WTC11 (cell line): ENCODE data around the gene PC. TPM values are rescaled to one million over a fixed set of nuclear protein-coding genes. Genes with fewer than 3 reads are reported as not detected.

Source experiments
- ATAC-seq: fragments of 200-7000 bp; cut with Tn5 transposase; 2 replicates; pipeline ENCODE4 v1.10.0; 2021; ENCODE audit warnings: mild to moderate bottlenecking, moderate library complexity
- CTCF ChIA-PET: fragments of 300-600 bp; sonication (Branson Sonifier 250); formaldehyde crosslinking; loops from one replicate; lab custom pipeline; 2021; ENCODE audit warnings: antibody characterized with exemption; lab: Charles Lee
- POLR2A ChIA-PET: fragments of 350-600 bp; sonication (Branson Sonifier 250); formaldehyde crosslinking; loops from one replicate; lab custom pipeline; 2021; ENCODE audit warnings: antibody characterized with exemption; lab: Charles Lee
- DNase-seq: peaks from one replicate; pipeline ENCODE4 v3.0.0; 2021; ENCODE audit warnings: low spot score
- H3K27ac Mint-ChIP-seq: 2 replicates; pipeline ENCODE4 v1.8.0; 2021; ENCODE audit warnings: mixed read lengths
- H3K27me3 Mint-ChIP-seq: 2 replicates; pipeline ENCODE4 v1.8.0; 2021; ENCODE audit warnings: low read depth, mild to moderate bottlenecking, moderate library complexity, mixed read lengths
- H3K36me3 Mint-ChIP-seq: 2 replicates; pipeline ENCODE4 v1.8.0; 2021; ENCODE audit warnings: mixed read lengths
- H3K4me1 Mint-ChIP-seq: 2 replicates; pipeline ENCODE4 v1.8.0; 2022; ENCODE audit warnings: mixed read lengths
- H3K4me3 Mint-ChIP-seq: 2 replicates; pipeline ENCODE4 v1.8.0; 2021; ENCODE audit warnings: mild to moderate bottlenecking, moderate library complexity, mixed read lengths
- H3K9me3 Mint-ChIP-seq: 2 replicates; pipeline ENCODE4 v1.8.0; 2021; ENCODE audit warnings: mixed read lengths
- CBFB ChIP-seq: sonication (generic); formaldehyde crosslinking; IDR thresholded peaks from 2 replicates; pipeline ENCODE4 v1.8.1; 2022; ENCODE audit warnings: mild to moderate bottlenecking, low read depth, missing genetic modification reagents
- CREM ChIP-seq: sonication (generic); formaldehyde crosslinking; IDR thresholded peaks from 2 replicates; pipeline ENCODE4 v1.8.1; 2022; ENCODE audit warnings: mild to moderate bottlenecking, missing genetic modification reagents, moderate library complexity
- ETV6 ChIP-seq: sonication (generic); formaldehyde crosslinking; IDR thresholded peaks from 2 replicates; pipeline ENCODE4 v1.8.1; 2022; ENCODE audit warnings: mild to moderate bottlenecking, missing genetic modification reagents
- JUN ChIP-seq: sonication (generic); formaldehyde crosslinking; IDR thresholded peaks from 2 replicates; pipeline ENCODE4 v1.8.0; 2023; ENCODE audit warnings: mild to moderate bottlenecking, missing genetic modification reagents
- NFE2L1 ChIP-seq: sonication (generic); formaldehyde crosslinking; IDR thresholded peaks from 2 replicates; pipeline ENCODE4 v1.8.1; 2023; ENCODE audit warnings: missing genetic modification reagents
- PRRX2 ChIP-seq: fragments of 250-450 bp; sonication (Bioruptor Pico); IDR thresholded peaks from 2 replicates; pipeline ENCODE4 v1.8.0; 2021; ENCODE audit warnings: mild to moderate bottlenecking
- SMAD4 ChIP-seq: sonication (generic); formaldehyde crosslinking; IDR thresholded peaks from 2 replicates; pipeline ENCODE4 v1.8.0; 2022; ENCODE audit warnings: mild to moderate bottlenecking, missing genetic modification reagents
- SOX15 ChIP-seq: fragments of 250-450 bp; sonication (Bioruptor Pico); IDR thresholded peaks from 2 replicates; pipeline ENCODE4 v1.9.0; 2021; ENCODE audit warnings: mild to moderate bottlenecking
- SP1 ChIP-seq: sonication (generic); formaldehyde crosslinking; conservative IDR thresholded peaks from 2 replicates; pipeline ENCODE4 v1.8.1; 2022; ENCODE audit warnings: missing genetic modification reagents
- TP53 ChIP-seq: sonication (generic); formaldehyde crosslinking; IDR thresholded peaks from 2 replicates; pipeline ENCODE4 v1.8.1; 2023; ENCODE audit warnings: mild to moderate bottlenecking, missing genetic modification reagents
- ZNF317 ChIP-seq: sonication (generic); formaldehyde crosslinking; IDR thresholded peaks from 2 replicates; pipeline ENCODE4 v1.8.1; 2023; ENCODE audit warnings: low read depth, mild to moderate bottlenecking, moderate library complexity, missing genetic modification reagents, borderline replicate concordance
- ZNF396 ChIP-seq: fragments of 250-450 bp; sonication (Bioruptor Pico); IDR thresholded peaks from 2 replicates; pipeline ENCODE4 v1.8.0; 2021; ENCODE audit warnings: mild to moderate bottlenecking, moderate library complexity, borderline replicate concordance
- ZNF416 ChIP-seq: fragments of 250-450 bp; sonication (Bioruptor Pico); IDR thresholded peaks from 2 replicates; pipeline ENCODE4 v1.9.0; 2021; ENCODE audit warnings: mild to moderate bottlenecking, inconsistent platforms
- total RNA-seq: library from RNA; stranded (reverse); gene quantifications from 3 replicates; pipeline ENCODE4 v1.2.3, GENCODE V29; 2021
- TF ChIP-seq, protein P1 (sequence below): fragments of 250-450 bp; sonication (Bioruptor Pico); IDR thresholded peaks from 2 replicates; pipeline ENCODE4 v2.1.2; 2022; ENCODE audit warnings: mild to moderate bottlenecking, moderate library complexity
- TF ChIP-seq, protein P2 (sequence below): fragments of 250-450 bp; sonication (Bioruptor Pico); IDR thresholded peaks from 2 replicates; pipeline ENCODE4 v1.9.0; 2021; ENCODE audit warnings: mild to moderate bottlenecking
- TF ChIP-seq, protein P3 (sequence below): sonication (generic); formaldehyde crosslinking; IDR thresholded peaks from 2 replicates; pipeline ENCODE4 v1.8.1; 2023; ENCODE audit warnings: mild to moderate bottlenecking, missing genetic modification reagents, moderate library complexity
- TF ChIP-seq, protein P4 (sequence below): sonication (generic); formaldehyde crosslinking; IDR thresholded peaks from 2 replicates; pipeline ENCODE4 v1.8.1; 2023; ENCODE audit warnings: mild to moderate bottlenecking, missing genetic modification reagents, moderate library complexity
- TF ChIP-seq, protein P5 (sequence below): sonication (generic); formaldehyde crosslinking; IDR thresholded peaks from 2 replicates; pipeline ENCODE4 v1.8.0; 2023; ENCODE audit warnings: mild to moderate bottlenecking, missing genetic modification reagents
- TF ChIP-seq, protein P6 (sequence below): sonication (generic); formaldehyde crosslinking; IDR thresholded peaks from 2 replicates; pipeline ENCODE4 v1.8.0; 2023; ENCODE audit warnings: missing genetic modification reagents
- TF ChIP-seq, protein P7 (sequence below): sonication (generic); formaldehyde crosslinking; IDR thresholded peaks from 2 replicates; pipeline ENCODE4 v1.8.0; 2023; ENCODE audit warnings: missing genetic modification reagents, mild to moderate bottlenecking, borderline replicate concordance

Gene PC
- total RNA-seq, 1 experiment from 2014 or later, result 27.2 TPM

DNA sequence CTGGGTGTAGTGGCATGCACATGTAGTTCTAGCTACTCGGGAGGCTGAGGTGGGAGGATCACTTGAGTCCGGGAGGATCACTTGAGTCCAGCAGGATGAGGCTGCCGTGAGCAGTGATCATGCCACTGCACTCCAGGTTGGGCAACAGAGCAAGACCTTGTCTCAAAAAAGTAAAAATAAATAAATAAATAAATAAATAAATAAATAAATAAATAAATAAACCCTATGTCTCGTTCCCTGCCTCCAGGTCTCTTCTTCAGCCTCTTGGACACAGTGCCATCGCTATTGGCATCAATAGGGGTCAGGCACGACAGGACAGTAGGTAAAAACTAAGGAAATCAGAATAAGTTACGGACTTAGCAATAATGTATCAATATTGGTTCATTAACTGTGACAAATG lies 41.4 kb upstream of the PC start:
- CTCF ChIA-PET, result no interaction called here
- POLR2A ChIA-PET, result no interaction called here
- Mint-ChIP-seq H3K27ac (no peak overlapping the region), H3K27me3 (no peaks in the 10 kb centered on the region), H3K4me3 (no peak overlapping the region), H3K9me3 (no peaks in the 10 kb centered on the region), H3K4me1 (peaks cover 29% of the 10 kb centered on the region), H3K36me3 (no peaks in the 10 kb centered on the region)
- DNase-seq, result no peak
- TF ChIP-seq, protein P1, sequence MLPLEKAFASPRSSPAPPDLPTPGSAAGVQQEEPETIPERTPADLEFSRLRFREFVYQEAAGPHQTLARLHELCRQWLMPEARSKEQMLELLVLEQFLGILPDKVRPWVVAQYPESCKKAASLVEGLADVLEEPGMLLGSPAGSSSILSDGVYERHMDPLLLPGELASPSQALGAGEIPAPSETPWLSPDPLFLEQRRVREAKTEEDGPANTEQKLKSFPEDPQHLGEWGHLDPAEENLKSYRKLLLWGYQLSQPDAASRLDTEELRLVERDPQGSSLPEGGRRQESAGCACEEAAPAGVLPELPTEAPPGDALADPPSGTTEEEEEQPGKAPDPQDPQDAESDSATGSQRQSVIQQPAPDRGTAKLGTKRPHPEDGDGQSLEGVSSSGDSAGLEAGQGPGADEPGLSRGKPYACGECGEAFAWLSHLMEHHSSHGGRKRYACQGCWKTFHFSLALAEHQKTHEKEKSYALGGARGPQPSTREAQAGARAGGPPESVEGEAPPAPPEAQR, result no peak
- TF ChIP-seq ZNF396 (CRISPR knock-in tag) (no peak), CBFB (CRISPR knock-in tag) (no peak), CREM (no peak), SOX15 (CRISPR knock-in tag) (no peak), SMAD4 (CRISPR knock-in tag) (no peak), ZNF416 (CRISPR knock-in tag) (no peak), TP53 (CRISPR knock-in tag) (no peak)
- TF ChIP-seq, protein P2, sequence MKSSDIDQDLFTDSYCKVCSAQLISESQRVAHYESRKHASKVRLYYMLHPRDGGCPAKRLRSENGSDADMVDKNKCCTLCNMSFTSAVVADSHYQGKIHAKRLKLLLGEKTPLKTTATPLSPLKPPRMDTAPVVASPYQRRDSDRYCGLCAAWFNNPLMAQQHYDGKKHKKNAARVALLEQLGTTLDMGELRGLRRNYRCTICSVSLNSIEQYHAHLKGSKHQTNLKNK, result no peak
- TF ChIP-seq, protein P3, sequence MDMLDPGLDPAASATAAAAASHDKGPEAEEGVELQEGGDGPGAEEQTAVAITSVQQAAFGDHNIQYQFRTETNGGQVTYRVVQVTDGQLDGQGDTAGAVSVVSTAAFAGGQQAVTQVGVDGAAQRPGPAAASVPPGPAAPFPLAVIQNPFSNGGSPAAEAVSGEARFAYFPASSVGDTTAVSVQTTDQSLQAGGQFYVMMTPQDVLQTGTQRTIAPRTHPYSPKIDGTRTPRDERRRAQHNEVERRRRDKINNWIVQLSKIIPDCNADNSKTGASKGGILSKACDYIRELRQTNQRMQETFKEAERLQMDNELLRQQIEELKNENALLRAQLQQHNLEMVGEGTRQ, result no peak
- no peak for ATAC-seq

- peaks cover 10% of the 10 kb centered on the region for H3K4me1 Mint-ChIP-seq
- H3K27me3 Mint-ChIP-seq, result no peaks in the 10 kb centered on the region
- no peaks in the 10 kb centered on the region for H3K36me3 Mint-ChIP-seq
- ChIA-PET CTCF (interaction anchor here (0.6 to 2.5 kb wide), 4 partner anchors 10 to 1109 kb away, joined by 3 to 15 read pairs (median 5); partner anchors contain the start of gene FIBP), POLR2A (no interaction called here)
- no peak overlapping the region for H3K4me3 Mint-ChIP-seq
- no peak overlapping the region; the same call in 1 of the 2 replicates for H3K27ac Mint-ChIP-seq
- ATAC-seq (no peak), DNase-seq (no peak)
- TF ChIP-seq, protein P4, sequence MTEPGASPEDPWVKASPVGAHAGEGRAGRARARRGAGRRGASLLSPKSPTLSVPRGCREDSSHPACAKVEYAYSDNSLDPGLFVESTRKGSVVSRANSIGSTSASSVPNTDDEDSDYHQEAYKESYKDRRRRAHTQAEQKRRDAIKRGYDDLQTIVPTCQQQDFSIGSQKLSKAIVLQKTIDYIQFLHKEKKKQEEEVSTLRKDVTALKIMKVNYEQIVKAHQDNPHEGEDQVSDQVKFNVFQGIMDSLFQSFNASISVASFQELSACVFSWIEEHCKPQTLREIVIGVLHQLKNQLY (CRISPR knock-in tag), result no peak
- TF ChIP-seq PRRX2 (CRISPR knock-in tag) (no peak), ETV6 (CRISPR knock-in tag) (no peak), ZNF317 (no peak), NFE2L1 (CRISPR knock-in tag) (no peak), SP1 (CRISPR knock-in tag) (no peak), CREM (no peak), JUN (no peak)
- TF ChIP-seq, protein P5, sequence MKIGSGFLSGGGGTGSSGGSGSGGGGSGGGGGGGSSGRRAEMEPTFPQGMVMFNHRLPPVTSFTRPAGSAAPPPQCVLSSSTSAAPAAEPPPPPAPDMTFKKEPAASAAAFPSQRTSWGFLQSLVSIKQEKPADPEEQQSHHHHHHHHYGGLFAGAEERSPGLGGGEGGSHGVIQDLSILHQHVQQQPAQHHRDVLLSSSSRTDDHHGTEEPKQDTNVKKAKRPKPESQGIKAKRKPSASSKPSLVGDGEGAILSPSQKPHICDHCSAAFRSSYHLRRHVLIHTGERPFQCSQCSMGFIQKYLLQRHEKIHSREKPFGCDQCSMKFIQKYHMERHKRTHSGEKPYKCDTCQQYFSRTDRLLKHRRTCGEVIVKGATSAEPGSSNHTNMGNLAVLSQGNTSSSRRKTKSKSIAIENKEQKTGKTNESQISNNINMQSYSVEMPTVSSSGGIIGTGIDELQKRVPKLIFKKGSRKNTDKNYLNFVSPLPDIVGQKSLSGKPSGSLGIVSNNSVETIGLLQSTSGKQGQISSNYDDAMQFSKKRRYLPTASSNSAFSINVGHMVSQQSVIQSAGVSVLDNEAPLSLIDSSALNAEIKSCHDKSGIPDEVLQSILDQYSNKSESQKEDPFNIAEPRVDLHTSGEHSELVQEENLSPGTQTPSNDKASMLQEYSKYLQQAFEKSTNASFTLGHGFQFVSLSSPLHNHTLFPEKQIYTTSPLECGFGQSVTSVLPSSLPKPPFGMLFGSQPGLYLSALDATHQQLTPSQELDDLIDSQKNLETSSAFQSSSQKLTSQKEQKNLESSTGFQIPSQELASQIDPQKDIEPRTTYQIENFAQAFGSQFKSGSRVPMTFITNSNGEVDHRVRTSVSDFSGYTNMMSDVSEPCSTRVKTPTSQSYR (CRISPR knock-in tag), result no peak
- TF ChIP-seq, protein P6, sequence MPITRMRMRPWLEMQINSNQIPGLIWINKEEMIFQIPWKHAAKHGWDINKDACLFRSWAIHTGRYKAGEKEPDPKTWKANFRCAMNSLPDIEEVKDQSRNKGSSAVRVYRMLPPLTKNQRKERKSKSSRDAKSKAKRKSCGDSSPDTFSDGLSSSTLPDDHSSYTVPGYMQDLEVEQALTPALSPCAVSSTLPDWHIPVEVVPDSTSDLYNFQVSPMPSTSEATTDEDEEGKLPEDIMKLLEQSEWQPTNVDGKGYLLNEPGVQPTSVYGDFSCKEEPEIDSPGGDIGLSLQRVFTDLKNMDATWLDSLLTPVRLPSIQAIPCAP (CRISPR knock-in tag), result no peak
- TF ChIP-seq, protein P7, sequence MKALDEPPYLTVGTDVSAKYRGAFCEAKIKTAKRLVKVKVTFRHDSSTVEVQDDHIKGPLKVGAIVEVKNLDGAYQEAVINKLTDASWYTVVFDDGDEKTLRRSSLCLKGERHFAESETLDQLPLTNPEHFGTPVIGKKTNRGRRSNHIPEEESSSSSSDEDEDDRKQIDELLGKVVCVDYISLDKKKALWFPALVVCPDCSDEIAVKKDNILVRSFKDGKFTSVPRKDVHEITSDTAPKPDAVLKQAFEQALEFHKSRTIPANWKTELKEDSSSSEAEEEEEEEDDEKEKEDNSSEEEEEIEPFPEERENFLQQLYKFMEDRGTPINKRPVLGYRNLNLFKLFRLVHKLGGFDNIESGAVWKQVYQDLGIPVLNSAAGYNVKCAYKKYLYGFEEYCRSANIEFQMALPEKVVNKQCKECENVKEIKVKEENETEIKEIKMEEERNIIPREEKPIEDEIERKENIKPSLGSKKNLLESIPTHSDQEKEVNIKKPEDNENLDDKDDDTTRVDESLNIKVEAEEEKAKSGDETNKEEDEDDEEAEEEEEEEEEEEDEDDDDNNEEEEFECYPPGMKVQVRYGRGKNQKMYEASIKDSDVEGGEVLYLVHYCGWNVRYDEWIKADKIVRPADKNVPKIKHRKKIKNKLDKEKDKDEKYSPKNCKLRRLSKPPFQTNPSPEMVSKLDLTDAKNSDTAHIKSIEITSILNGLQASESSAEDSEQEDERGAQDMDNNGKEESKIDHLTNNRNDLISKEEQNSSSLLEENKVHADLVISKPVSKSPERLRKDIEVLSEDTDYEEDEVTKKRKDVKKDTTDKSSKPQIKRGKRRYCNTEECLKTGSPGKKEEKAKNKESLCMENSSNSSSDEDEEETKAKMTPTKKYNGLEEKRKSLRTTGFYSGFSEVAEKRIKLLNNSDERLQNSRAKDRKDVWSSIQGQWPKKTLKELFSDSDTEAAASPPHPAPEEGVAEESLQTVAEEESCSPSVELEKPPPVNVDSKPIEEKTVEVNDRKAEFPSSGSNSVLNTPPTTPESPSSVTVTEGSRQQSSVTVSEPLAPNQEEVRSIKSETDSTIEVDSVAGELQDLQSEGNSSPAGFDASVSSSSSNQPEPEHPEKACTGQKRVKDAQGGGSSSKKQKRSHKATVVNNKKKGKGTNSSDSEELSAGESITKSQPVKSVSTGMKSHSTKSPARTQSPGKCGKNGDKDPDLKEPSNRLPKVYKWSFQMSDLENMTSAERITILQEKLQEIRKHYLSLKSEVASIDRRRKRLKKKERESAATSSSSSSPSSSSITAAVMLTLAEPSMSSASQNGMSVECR (CRISPR knock-in tag), result no peak
- no peaks in the 10 kb centered on the region for H3K9me3 Mint-ChIP-seq
Observed at GRCh38 chr11:66996609-66997273, 38.6 kb upstream of the PC start.
